RWPE2 (cell line): Measurements from ENCODE around the gene CAPZA3.
A peak's percentile ranks its signal among the peaks of the same experiment; 100 is the strongest.

Experiments
- ATAC-seq: fragments of 200-7000 bp; cut with Tn5 transposase; 3 replicates; pipeline ENCODE4 v1.9.1; 2021; ENCODE audit warnings: low read depth
- DNase-seq: peaks from one replicate; pipeline ENCODE4 v3.0.0-alpha.2; 2020; ENCODE audit warnings: low spot score
- H3K27ac ChIP-seq: fragments of 450-650 bp; 2 replicates; pipeline ENCODE4 v1.5.1; 2017; ENCODE audit warnings: mild to moderate bottlenecking; ENCODE audit not compliant: poor library complexity, severe bottlenecking
- H3K27me3 ChIP-seq: fragments of 250-450 bp; sonication (Bioruptor Pico); 2 replicates; pipeline ENCODE4 v1.5.1; 2021; ENCODE audit warnings: mild to moderate bottlenecking, moderate library complexity; ENCODE audit not compliant: insufficient read depth, poor library complexity, severe bottlenecking
- H3K36me3 ChIP-seq: fragments of 250-450 bp; sonication (Bioruptor Pico); 2 replicates; pipeline ENCODE4 v1.5.1; 2020; ENCODE audit warnings: low read depth, mild to moderate bottlenecking, moderate library complexity
- H3K4me1 ChIP-seq: fragments of 250-450 bp; sonication (Bioruptor Pico); 2 replicates; pipeline ENCODE4 v1.5.1; 2021; ENCODE audit warnings: mild to moderate bottlenecking, moderate library complexity; ENCODE audit not compliant: insufficient read depth, poor library complexity, severe bottlenecking
- H3K4me3 ChIP-seq: fragments of 250-450 bp; sonication (Bioruptor Pico); 2 replicates; pipeline ENCODE4 v1.5.1; 2021; ENCODE audit warnings: mild to moderate bottlenecking, moderate library complexity; ENCODE audit not compliant: severe bottlenecking
- H3K9me3 ChIP-seq: fragments of 250-450 bp; sonication (Bioruptor Pico); 2 replicates; pipeline ENCODE4 v1.5.1; 2021; ENCODE audit warnings: mild to moderate bottlenecking, moderate library complexity; ENCODE audit not compliant: severe bottlenecking
- CTCF ChIP-seq: fragments of 450-650 bp; IDR thresholded peaks from one replicate; pipeline ENCODE4 v1.5.1; 2017; ENCODE audit warnings: mild to moderate bottlenecking, moderate library complexity; ENCODE audit not compliant: poor library complexity, severe bottlenecking

CAPZA3 gene

DNA sequence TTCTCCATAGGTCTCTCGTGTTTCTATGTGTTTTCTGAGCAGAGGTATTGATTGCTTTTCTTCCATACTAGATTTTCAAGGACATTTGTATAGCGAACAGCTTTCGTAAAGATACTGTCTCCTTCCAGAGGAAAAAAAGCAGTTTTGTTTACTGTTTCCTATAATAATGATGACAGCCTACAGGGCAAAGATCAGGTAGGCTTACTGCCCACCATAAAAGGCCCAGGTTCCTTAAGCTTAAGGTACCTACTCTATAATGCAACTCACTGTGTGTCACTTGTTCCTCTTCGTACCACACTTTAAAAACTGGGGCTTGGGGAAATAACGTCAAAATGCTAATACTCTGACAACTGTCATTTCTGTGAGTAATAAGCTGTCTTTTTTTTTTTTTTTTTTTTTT lies 6.8 kb upstream of the CAPZA3 start:
- DNase-seq (no peak), ATAC-seq (no peak)
- no peaks in the 10 kb centered on the region for H3K4me1 ChIP-seq
- TF ChIP-seq CTCF = no peak
- no peaks in the 10 kb centered on the region for H3K27me3 ChIP-seq
- H3K36me3 ChIP-seq = no peaks in the 10 kb centered on the region
- no peak overlapping the region for H3K27ac ChIP-seq
- H3K4me3 ChIP-seq = no peak overlapping the region
- H3K9me3 ChIP-seq = no peaks in the 10 kb centered on the region

- Histone ChIP-seq H3K27me3 (no peaks in the 10 kb centered on the region), H3K27ac (no peak overlapping the region), H3K4me1 (no peaks in the 10 kb centered on the region), H3K9me3 (no peaks in the 10 kb centered on the region), H3K4me3 (no peak overlapping the region), H3K36me3 (no peaks in the 10 kb centered on the region)
- ATAC-seq = peak; percentile 36; the same call in 1 of the 3 replicates
- DNase-seq = no peak
- no peak for TF ChIP-seq CTCF
These were observed 10.0 kb downstream of the CAPZA3 start for GRCh38 chr12:18747895-18748294.

GRCh38 chr12:18749386-18749957 lies 11.6 kb downstream of the CAPZA3 start:
- no peak for TF ChIP-seq CTCF

GRCh38 chr12:18750085-18750484 lies 12.2 kb downstream of the CAPZA3 start:
- H3K27me3 ChIP-seq = no peaks in the 10 kb centered on the region
- ATAC-seq (no peak), DNase-seq (no peak)
- H3K36me3 ChIP-seq = no peaks in the 10 kb centered on the region
- no peak overlapping the region for H3K27ac ChIP-seq
- no peaks in the 10 kb centered on the region for H3K9me3 ChIP-seq
- H3K4me1 ChIP-seq = no peaks in the 10 kb centered on the region
- TF ChIP-seq CTCF = no peak
- no peak overlapping the region for H3K4me3 ChIP-seq

More at GRCh38 chr12:18749386-18749957, 11.6 kb downstream of the CAPZA3 start:
- H3K9me3 ChIP-seq = no peaks in the 10 kb centered on the region
- H3K27ac ChIP-seq = no peak overlapping the region
- no peaks in the 10 kb centered on the region for H3K36me3 ChIP-seq
- H3K4me1 ChIP-seq = no peaks in the 10 kb centered on the region
- no peak overlapping the region for H3K4me3 ChIP-seq
- ATAC-seq (no peak), DNase-seq (no peak)
- no peaks in the 10 kb centered on the region for H3K27me3 ChIP-seq

DNA sequence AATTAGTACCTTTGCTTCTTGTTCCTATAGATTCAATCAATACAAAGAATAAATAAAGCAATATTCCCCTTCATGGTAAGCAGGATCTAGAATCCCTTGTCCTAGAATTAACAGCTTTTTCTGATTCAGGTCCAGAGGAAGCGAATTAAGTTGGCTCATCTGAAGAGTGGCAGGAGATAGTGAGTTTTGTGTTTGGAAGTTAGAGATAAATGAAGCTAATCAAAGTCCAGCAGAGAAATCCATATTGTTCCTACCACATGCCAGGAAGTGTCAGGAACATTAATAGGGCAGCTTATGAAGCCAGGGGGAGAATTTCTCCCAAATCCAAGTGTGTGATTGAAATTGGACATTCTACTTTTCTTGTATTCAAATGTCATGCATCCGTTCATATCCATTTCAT lies 13.9 kb downstream of the CAPZA3 start:
- ATAC-seq (no peak), DNase-seq (no peak)
- no peaks in the 10 kb centered on the region for H3K27me3 ChIP-seq
- H3K27ac ChIP-seq = no peak overlapping the region
- H3K4me1 ChIP-seq = no peaks in the 10 kb centered on the region
- no peak overlapping the region for H3K4me3 ChIP-seq
- H3K36me3 ChIP-seq = no peaks in the 10 kb centered on the region
- TF ChIP-seq CTCF = no peak
- H3K9me3 ChIP-seq = no peaks in the 10 kb centered on the region
